GM20431 (cell line): ENCODE results near the gene PRORP.
"Not testable (repeated sequence)": the region's sequence is repeated elsewhere in the genome, so short reads cannot be mapped to it uniquely, and the experiment has no call there.

Experiments
- in situ Hi-C: fragments of 300-500 bp; cut with MseI, MboI; formaldehyde crosslinking; loops from one replicate; pipeline ENCODE4 v1.15.0; 2020; ENCODE audit warnings: low sequenced_read_pairs; ENCODE audit not compliant: unreplicated experiment

PRORP gene

DNA sequence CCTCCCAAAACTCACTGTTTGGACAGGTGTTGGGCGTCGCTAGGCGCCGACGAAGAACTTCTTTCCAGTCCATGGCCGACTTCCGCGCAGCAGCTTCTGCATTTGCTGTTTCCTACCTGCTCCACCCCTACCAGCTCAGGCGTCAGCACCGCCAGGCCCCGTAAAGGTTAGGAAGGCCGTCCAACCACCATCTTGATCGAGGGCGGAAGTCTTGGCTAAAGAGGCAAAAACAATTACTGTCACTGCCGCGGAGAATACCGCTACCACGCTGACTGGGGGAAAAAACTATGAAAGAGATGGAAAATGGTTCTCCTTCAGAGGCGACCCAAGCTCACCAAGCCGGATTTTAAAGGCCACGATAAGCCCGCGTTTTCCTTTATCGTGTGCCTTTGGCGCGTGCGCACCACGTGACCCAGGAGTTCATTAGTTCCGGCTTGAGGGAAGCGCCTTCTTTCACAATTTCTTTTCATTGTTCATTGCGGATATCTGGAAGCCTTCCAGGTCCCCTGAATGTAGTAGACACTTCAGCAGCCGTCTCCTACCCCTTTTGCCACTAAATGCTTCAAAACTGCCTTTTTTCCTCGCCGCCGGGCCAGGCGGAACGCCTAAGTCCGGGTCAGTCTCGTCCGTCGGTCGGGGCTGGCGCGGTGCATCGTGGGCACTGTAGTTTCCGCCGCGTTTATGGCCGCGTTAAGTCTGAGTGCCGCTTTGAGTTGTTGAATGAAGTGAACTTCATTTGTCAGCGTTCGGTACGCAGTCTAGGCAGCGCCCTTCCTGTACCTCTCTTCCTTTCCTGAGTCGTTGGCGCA is at the start of gene PRORP, which contains the start of gene PPP2R3C:
PRORP (plus strand) TSS at position 666 of the 809 bp plus-strand sequence. CDS start 694 bp downstream, outside the sequence.
PPP2R3C (minus strand) TSS at position 104 of the 809 bp plus-strand sequence; CDS start at position 73, 31 bp downstream.
- in situ Hi-C loops = no loop called here

DNA sequence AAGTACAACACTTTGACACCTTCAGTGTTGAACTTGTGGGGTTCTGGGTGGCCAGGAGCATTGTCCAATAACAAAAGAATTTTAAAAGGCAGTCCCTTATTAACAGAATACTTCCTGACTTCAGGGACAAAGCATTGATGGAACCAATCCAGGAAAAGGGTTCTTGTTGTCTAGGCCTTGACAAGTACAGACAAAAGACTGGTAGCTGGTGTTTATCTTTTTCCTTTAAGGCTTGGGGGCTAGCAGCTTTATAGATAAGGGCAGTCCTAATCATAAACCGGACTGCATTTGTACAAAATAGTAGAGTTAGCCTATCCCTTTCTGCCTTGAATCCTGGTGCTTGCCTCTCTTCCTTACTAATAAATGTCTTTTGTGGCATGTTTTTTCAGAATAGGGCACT is 48.9 kb upstream of the PRORP start:
- in situ Hi-C loops = no loop called here

DNA sequence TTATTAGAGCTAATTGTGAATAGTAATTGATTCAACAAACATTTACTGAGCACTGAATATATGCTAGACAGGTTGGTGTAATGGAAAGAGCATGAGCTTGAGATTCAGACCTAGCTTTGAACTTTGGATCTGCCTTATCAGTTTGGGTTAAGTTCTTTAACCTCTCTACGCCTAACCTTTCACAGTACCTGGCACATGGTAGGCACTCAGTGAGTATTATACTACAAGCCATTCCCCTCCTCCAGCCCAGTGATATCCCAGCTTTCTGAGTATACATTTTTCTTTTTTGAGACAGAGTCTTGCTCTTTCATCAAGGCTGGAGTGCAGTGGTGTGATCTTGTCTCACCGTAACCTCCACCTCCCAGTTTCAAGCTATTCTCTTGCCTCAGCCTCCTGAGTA is 44.3 kb upstream of the PRORP start:
- in situ Hi-C loops = no loop called here

DNA sequence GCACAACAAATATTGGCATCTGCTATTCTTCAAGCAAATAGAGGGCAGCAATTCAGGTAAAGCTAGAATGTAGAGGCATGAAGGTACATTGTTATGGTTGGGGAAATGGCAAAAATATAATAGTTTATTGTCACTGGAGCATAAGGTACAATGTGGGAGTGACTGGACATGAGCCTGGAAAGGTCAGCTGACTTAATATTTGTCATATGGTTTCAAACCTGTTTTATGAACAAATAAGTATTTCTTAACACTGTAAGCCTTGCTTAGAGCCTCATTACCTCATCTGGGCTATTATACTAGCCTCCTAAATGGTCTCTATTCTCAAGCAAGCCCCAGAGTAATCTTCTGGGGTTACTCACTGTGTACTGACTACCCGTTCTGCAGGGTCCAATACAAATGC is 42.6 kb upstream of the PRORP start:
- in situ Hi-C loops = no loop called here

DNA sequence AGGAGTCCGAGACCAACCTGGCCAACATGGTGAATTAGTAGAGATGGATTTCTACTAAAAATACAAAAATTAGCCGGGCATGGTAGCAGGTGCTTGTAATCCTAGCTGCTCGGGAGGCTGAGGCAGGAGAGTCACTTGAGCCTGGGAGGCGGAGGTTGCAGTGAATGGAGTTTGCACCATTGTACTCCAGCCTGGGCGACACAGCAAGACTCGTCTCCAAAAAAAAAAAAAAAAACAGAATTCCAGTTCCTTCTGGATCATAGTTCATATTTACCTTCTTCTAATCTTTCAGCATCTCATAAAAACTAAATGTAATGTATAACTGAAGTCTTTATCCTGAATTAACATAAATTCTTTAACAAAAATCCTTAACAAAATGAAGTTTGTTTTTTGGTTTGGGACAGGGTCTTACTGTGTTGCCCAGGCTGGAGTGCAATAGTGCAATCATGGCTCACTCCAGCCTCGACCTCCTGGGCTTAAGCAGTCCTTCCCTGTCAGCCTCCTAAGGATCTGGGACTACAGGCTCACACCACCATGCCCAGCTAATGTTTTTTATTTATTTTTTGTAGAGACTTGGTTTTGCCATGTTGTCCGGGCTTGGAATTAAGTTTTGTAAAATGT is 38.7 kb upstream of the PRORP start:
- in situ Hi-C loops = no loop called here

DNA sequence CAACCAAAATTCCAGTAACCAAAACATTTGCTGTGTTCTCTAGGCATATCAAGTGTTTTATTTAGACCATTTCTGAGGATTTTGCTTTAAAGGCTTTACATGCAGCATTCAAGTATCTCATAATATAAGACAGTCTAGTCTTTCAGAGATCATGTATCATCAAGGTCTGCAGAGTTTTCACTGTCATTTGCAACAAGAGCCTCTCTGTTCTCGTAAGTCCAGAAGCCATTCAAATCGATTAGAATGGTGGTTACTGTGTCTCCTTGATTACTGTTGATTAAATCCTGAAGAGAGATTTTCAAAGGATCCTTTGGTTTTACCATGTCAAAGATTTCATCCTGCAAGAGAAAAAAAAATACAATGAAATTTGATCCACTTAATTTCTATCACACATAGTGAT is 36.9 kb upstream of the PRORP start:
- in situ Hi-C loops = no loop called here

DNA sequence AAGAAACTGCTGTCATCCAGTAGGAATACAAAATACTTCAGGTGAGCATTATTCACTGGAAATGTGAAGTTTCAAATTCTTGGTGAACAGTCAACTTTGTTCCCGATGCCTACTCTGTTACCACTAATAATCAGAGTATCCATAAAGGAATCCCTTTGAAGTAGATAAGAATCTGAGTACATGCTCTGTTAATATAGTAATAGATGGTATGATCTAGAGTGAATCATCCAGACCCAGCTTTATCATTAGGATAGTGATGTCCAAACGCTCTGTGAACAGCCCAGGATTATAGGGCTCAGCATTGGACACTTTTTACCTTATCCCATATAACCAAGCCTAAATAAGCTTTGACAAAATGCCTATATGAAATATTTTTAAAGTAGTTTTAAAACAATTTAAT is 33.8 kb upstream of the PRORP start:
- in situ Hi-C loops = no loop called here

DNA sequence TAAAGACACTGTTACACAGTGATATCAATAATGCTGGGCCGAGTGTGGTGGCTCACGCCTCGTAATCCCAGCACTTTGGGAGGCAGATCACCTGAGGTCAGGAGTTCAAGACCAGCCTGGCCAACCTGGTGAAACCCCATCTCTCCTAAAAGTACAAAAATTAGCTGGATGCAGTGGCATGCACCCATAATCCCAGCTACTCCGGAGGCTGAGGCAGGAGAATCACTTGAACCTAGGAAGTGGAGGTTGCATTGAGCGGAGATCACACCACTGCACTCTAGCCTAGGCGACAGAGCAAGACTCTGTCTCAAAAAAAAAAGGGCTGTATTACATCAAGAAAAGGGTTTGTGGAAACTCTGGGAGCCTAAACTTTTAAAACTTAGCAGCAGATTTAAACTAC is 27.7 kb upstream of the PRORP start:
- in situ Hi-C loops = not testable (repeated sequence)

DNA sequence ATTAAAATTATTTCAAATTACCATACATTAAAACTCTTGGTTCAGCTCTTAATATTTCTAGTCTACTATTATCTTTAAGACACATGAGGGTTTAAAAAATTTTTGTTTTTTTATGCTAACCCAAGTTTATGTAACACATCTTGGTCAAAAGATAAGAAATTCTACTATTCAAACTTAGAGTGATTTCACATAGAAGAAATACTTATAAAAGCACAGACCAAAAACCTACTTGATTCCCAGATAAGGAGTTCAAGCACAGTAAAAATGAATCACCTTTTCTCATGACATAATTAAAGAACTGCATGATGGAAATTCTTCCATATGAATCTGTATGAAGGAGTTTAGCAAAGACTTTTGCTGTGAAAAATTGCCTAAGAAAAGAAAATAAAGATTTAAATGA is 14.5 kb upstream of the PRORP start:
- in situ Hi-C loops = no loop called here

DNA sequence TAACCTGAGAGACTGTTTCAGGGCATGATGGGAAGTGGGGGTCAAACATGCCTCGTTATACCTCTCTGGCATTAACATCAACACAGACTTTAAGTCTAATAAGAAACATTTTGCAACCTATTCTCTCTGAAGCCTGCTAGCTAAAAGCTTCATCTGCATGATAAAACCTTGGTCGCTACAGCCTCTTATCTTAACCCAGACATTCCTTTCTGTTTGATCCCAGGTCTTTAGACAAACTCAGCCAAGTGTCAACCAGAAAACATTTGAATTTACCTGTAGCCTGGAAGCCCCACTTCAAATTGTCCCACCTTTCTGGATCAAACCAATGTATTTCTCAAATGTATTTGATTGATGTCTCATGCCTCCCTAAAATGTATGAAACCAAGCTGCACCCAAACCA is 9.7 kb upstream of the PRORP start:
- in situ Hi-C loops = no loop called here

DNA sequence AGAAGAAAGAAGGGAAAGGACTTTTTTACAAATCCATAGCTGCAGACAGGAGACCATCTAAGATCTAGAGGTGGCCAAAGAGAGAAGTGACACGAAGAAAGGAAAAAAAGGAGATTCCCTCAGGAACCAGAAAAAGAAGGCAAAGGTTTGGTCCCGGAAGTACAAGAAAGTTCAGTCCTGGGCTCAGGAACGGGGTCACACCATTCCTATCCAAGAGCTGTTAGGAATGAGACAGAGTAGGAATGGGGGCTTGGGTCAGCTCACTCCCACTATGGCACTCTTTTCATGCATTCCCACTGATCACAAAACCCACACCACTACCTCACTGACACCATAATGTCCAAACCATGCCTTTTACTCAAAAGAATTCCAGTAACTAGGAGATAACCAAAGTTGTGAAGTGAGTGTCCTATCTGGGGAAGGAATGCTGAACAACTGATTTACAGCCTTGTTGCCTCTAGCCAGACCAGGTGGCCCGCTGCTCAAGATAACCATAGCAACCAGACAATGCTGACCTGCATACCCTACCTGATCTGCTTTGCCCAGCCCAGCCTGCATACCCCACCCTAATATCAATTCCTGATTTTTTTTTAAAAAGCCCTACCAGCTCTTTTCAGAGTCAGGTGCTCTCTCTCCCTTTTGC is 8.9 kb upstream of the PRORP start:
- in situ Hi-C loops = no loop called here

DNA sequence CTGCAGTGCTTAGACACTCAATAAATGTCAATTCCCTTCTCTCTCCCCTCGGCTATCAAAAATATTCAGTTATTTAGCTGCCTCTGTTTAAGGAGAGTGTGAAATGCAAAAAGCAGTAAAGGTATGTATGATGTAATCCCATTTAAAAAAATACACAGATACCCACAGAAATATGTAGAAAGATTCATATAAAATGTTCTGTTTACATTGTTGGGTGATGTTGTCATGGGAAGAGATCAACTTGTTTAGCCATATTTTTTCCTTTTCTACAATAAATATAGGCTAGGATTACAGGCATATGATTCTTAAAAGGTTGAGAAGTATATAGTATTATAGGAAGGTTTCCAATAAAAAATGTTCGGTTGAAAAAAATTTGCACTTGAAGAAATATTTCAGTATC is 8.3 kb upstream of the PRORP start:
- in situ Hi-C loops = no loop called here

DNA sequence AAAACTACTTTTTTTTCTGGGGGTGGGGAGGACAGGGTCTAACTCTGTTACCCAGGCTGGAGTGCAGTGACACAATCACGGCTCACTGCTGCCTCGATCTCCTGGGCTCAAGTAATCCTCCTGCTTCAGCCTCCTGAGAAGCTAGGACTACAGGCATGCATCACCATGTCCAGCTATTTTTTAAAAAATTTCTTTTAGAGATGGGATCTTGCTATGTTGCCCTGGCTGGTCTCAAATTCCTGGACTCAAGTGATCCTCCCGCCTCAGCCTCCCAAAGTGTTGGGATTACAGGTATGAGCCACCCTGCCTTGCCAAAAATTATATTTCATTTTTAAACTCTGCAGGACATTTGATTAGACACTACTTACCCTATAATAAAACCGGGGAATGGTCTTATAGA is 6.1 kb upstream of the PRORP start:
- in situ Hi-C loops = no loop called here

DNA sequence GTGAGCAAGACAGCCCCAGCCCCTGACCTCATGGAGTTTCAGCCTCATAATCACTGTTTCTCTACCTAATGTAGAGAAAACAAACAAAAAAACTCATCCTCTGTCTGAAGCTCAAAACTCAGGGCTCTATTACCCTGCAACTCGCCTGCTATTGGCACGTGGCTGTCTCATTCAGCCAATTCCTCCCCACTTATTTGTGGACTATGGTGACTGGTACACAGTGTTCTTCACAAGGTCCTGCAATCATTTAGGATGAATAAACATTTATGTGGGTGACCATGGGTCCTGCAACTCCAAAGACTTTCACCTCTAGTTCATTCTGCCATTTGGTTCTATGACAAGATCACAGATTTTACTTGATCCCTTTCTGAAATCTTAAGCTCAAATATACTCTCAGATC is 5.2 kb upstream of the PRORP start:
- in situ Hi-C loops = no loop called here

DNA sequence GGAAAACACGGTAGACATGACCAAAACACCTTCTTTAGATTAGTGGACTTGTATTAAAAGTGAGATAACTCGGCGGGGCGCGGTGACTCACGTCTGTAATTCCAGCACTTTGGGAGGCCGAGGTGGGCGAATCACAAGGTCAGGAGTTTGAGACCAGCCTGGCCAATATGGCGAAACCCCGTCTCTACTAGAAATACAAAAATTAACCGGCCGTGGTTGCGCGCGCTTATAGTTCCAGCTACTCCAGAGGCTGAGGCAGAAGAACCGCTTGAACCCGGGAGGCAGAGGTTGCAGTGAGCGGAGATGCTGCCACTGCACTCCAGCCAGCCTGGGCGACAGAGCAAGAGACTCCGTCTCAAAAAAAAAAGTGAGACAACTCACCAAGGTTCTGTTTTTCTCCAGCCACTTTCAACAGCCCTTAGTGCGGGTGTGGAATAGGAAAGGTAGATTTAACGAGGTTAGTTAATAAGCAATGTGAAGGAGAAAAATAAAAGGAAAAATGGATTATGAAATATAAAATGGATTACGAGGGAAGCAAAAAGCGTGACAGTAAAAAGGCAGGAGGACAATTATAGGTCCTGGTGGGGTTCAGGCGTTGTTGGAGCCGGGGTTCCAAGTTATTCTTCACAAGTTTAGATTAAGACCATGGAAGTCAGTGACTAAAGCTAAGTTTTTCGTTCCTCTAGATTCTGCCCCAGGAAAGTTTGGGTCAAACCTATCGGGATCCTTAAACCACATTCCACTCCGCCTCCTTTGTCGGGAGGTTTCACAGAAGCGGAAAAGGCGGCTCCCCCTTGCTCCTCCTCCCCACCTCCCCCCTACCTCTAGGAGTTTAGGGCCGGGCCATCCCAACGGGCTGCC is 1.1 kb upstream of the PRORP start:
- in situ Hi-C loops = no loop called here

DNA sequence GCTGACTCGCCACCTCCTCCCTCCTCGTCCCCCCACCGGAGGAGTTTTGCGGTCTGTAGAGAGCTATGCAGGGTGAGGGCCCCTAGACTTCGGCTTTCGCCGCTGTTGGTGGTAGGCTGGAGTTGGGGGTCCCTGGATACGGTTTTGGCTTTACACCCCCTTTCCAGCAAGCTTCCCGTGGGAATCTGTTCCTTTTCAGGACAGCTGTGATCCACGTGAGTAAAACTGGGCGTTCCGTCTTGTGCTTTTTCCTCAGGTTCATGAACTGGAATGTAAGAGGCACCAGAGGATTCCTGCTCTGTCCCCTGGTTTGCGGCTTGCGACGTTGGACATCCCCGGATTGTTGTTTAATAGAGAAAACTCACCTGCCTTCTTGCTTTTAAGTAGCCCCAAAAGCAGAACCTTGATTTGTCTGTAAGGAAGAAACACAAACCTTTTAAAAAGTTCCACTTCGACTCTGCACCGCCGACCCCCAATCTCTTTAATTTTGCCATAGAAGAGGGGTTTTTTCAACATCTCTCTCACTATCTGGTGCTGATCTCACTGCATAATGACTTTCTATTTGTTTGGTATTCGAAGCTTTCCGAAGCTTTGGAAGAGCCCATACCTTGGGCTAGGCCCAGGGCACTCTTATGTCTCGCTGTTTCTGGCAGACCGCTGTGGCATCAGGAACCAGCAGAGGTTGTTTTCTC is 490 bp downstream of the PRORP start:
- in situ Hi-C loops = no loop called here

DNA sequence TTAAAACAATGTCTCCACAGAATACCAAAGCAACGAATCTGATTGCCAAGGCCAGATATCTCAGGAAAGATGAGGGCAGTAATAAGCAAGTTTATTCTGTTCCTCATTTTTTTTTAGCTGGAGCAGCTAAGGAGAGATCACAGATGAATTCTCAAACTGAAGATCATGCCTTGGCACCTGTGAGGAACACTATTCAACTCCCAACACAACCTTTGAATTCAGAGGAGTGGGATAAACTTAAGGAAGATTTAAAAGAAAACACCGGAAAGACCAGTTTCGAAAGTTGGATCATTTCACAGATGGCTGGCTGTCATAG is 994 bp downstream of the PRORP start:
- in situ Hi-C loops = no loop called here

DNA sequence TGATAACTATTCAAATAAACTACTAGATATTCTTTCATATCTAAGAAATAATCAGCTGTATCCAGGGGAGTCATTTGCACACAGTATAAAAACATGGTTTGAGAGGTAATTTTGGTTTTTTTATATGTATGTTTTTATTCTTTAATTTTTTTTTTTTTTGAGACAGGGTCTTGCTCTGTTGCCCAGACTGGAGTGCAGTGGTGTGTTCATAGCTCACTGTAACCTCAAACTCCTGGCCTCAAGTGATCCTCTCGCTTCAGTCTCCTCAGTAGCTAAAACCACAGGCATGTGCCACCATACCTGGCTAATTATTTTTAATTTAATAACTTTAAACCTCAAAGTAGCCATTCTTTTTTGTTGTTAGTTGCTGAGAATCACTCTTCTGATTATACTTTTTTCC is 1.8 kb downstream of the PRORP start:
- in situ Hi-C loops = no loop called here

DNA sequence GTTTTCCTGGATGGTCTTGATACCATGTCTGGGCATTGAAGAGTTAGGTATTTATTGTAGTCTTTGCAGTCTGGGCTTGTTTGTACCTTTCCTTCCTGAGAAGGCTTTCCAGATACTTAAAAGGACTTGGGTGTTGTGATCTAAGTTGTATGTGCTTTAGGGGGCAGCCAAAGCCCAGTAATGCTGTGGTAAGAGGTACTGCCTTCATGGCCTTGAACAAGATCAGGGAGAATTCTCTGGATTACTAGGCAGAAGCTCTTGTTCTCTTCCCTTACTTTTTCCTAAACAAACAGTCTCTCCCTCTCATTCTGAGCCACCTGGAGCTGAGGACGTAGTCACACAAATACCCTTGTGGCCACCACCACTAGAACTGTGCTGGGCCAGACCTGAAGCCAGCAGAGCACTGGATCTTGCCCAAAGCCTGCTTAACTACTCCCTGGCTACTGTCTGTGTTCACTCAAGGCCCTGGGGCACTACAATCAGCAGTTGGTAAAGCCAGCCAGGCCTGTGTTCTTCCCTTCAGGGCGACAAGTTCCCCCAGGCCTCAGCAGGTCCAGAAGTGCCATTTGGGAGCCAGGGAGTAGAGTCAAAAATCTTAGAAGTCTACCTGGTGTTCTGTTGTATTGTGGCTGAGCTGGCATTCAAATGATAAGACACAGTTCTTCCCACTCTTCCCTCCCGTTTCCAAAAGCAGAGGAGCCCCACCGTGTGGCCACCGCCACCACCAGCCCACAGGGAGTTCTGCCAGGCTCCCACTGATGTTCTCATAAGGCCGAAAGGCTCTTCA is 11.4 kb downstream of the PRORP start:
- in situ Hi-C loops = loop anchor here (10.0 to 25.0 kb wide), 2 partner anchors 281 to 554 kb away; no protein-coding TSS in a partner anchor
